BJ (cell line): Measurements from ENCODE around the gene RCOR2. TPM values are rescaled to one million over a fixed set of nuclear protein-coding genes. Genes with fewer than 3 reads are reported as not detected.

Experiments used
- CTCF ChIA-PET: fragments of 350-600 bp; formaldehyde crosslinking; extraction: SDS; loops from one replicate; lab custom pipeline; 2021; ENCODE audit warnings: antibody characterized with exemption, inconsistent platforms; lab: Yijun Ruan, JAX
- POLR2A ChIA-PET: fragments of 300-600 bp; sonication (Branson Sonifier 250); formaldehyde crosslinking; extraction: SDS; loops from one replicate; lab custom pipeline; 2021; ENCODE audit warnings: antibody characterized with exemption; lab: Charles Lee
- DNase-seq: peaks from one replicate; pipeline ENCODE4 v3.0.0-alpha.2; 2011; ENCODE audit warnings: low read depth
- H3K27me3 ChIP-seq: 2 replicates; pipeline ENCODE4 v1.6.0; 2011; ENCODE audit warnings: low read length; ENCODE audit not compliant: control insufficient read depth, insufficient read depth
- H3K36me3 ChIP-seq: 2 replicates; pipeline ENCODE4 v1.5.1; 2011; ENCODE audit warnings: low read length; ENCODE audit not compliant: control insufficient read depth, insufficient read depth
- H3K4me3 ChIP-seq: 2 replicates; pipeline ENCODE4 v1.5.1; 2011; ENCODE audit warnings: low read depth, mild to moderate bottlenecking, control low read depth, low read length
- CTCF ChIP-seq: IDR thresholded peaks from 2 replicates; pipeline ENCODE4 v1.5.1; 2011; ENCODE audit warnings: low read depth, mild to moderate bottlenecking, control low read depth, inconsistent platforms, low read length, moderate library complexity; ENCODE audit not compliant: insufficient read depth
- polyA plus RNA-seq: library from polyadenylated mRNA; depleted of rRNA; stranded (reverse); fragments of >200 nt; gene quantifications from 2 replicates; pipeline ENCODE4 v1.2.3, GENCODE V29; 2011

Gene RCOR2
- polyA plus RNA-seq, 1 experiment, result 2.5 TPM

- ChIA-PET CTCF (interaction anchor here (1.1 to 2.0 kb wide), 6 partner anchors 12 to 58 kb away, joined by 3 to 6 read pairs (median 5); no protein-coding TSS in a partner anchor), POLR2A (no interaction called here)
- Histone ChIP-seq H3K27me3 (no peaks in the 10 kb centered on the region), H3K36me3 (peaks cover 2% of the 10 kb centered on the region; the same call in 1 of the 2 replicates), H3K4me3 (no peak overlapping the region)
- TF ChIP-seq CTCF, result no peak
- DNase-seq, result no peak
Measured at GRCh38 chr11:63887386-63887999, 29.5 kb downstream of the RCOR2 start.

DNA sequence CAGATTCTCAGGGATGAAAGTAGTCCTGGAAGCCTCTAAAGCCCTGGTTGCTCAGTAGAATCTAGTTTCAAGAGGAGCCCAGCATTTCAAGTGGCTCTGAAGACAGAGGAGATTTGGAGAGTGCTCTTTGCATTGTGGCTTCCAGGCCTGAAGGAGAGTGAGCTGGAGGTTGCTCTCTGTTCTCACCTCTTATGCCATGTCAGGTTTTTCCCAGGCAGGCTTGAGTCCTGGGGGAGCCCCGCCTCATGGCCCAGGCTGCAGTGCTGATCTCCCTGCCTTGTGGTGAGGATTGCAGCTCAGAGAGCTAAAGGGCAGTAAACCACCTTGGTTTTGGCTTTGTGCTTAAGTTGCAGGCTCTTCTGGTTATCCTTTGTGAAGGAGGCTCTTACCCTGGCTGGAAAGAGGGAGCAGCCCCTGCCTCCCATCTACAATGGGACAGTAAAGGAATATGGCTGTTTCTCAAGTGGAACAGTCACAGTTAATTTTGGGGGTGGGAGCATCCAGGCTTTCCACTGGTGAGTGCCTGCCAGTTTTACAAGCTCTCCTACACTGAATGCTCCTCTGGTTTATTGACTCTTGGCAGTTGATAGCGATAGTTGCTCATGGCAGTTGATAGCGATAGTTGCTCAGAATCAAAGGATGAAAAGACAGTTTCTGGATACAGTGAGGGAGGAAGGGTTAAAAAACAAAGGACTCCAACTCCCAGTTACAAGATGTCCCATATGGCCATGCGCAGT lies 32.6 kb downstream of the RCOR2 start:
- no peak for TF ChIP-seq CTCF
- Histone ChIP-seq H3K4me3 (no peak overlapping the region), H3K27me3 (no peaks in the 10 kb centered on the region), H3K36me3 (no peaks in the 10 kb centered on the region; the same call in 1 of the 2 replicates)
- ChIA-PET CTCF (interaction anchor here (1.2 to 1.8 kb wide), 2 partner anchors 47 to 116 kb away, joined by 3 to 7 read pairs; partner anchors contain the start of gene ZFTA), POLR2A (no interaction called here)
- no peak for DNase-seq

DNA sequence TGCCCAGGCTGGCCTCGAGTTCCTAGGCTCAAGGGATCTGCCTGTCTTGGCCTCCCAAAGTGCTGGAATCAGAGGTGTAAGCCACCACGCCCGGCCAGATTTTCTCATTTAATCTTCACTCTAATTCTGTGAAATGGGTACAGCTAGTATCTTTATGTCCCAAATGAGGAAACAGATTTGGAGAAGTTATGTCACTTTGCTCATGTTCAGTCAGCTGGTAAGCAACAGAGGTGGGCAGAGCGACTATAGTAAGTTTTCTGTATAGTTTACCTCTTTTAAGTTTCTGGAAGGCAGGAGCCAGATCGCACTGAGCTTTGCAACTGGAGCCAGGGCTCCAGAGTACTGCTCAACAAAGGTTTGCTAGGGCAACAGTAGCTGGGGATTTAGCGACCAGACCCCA lies 33.2 kb downstream of the RCOR2 start:
- CTCF ChIA-PET, result interaction anchor here (0.9 to 1.8 kb wide), 2 partner anchors 47 kb away, joined by 3 to 7 read pairs; no protein-coding TSS in a partner anchor
- Histone ChIP-seq H3K4me3 (no peak overlapping the region), H3K36me3 (no peaks in the 10 kb centered on the region; the same call in 1 of the 2 replicates), H3K27me3 (no peaks in the 10 kb centered on the region)
- POLR2A ChIA-PET, result no interaction called here
- no peak for TF ChIP-seq CTCF
- no peak for DNase-seq

DNA sequence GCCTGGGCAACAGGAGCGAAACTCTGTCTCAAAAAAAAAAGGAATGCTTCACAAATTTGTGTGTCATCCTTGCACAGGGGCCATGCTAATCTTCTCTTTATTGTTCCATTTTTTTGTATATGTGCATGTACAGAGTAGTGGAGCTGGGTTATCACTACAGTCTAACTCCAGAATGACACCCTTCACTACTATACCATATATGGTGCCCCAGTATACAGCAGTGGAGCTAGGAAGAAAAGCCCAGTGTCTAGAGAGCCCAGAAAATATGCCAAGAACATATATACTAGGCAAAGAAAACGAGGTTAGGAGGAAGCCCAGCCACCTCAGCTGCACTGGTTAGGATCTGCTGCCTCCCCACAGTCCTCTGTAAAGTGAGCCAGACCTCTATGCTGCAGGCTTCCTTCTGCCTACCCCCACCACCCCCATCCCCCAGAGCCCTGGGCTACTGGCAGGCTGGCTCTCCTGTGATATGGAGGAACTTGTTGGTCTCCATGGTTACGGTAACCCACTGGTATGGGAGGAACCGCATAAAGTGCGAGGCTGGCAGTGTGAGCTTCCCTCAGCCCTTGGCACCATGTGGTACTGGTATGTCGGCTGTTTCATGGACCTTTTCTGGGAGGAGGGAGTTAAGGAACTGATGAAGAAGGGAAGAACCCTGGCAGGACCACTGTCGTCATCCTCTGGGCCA lies 34.3 kb downstream of the RCOR2 start:
- POLR2A ChIA-PET, result no interaction called here
- H3K27me3 ChIP-seq, result no peaks in the 10 kb centered on the region
- no peak for DNase-seq
- no peak for TF ChIP-seq CTCF
- H3K4me3 ChIP-seq, result no peak overlapping the region
- H3K36me3 ChIP-seq, result no peaks in the 10 kb centered on the region; the same call in 1 of the 2 replicates
- CTCF ChIA-PET, result interaction anchor here (0.9 to 1.8 kb wide), 2 partner anchors 46 to 49 kb away, joined by 3 to 7 read pairs; no protein-coding TSS in a partner anchor
